NT2/D1 (cell line): ENCODE measurements around the gene EPS8L1.
"Not testable (repeated sequence)": the region's sequence is repeated elsewhere in the genome, so short reads cannot be mapped to it uniquely, and the experiment has no call there.

ENCODE experiments used
- YY1 ChIP-seq: IDR thresholded peaks from 2 replicates; pipeline ENCODE4 v1.6.1; 2011; ENCODE audit not compliant: insufficient read length, insufficient read depth
- ZNF274 ChIP-seq: IDR thresholded peaks from 2 replicates; pipeline ENCODE4 v1.6.1; 2011; ENCODE audit warnings: mild to moderate bottlenecking, low read depth, low read length

- TF ChIP-seq ZNF274, YY1: not testable (repeated sequence)
Measured at GRCh38 chr19:55065516-55065915, 10.2 kb upstream of the EPS8L1 start.
